Neural cell (in vitro differentiated cells): Measurements from ENCODE around the gene PPP2R2D. TPM values are rescaled to one million over a fixed set of nuclear protein-coding genes. Genes with fewer than 3 reads are reported as not detected.

ENCODE experiments used
- H2AFZ ChIP-seq: fragments of 200-600, 300-800 bp; sonication (generic), shearing (Covaris generic); 2 replicates; pipeline ENCODE4 v1.6.0; 2014; ENCODE audit warnings: low read depth, mild to moderate bottlenecking, antibody characterized with exemption, low read length, moderate library complexity
- H3F3A ChIP-seq: fragments of 200-600 bp; shearing (Covaris generic); 2 replicates; pipeline ENCODE4 v1.6.1; 2016; ENCODE audit warnings: mild to moderate bottlenecking, moderate library complexity, mixed read lengths, antibody characterized with exemption, low read length; ENCODE audit not compliant: insufficient read depth, poor library complexity, severe bottlenecking
- H3K27ac ChIP-seq: fragments of 200-600, 300-800 bp; sonication (generic), shearing (Covaris generic); 2 replicates; pipeline ENCODE4 v1.5.1; 2014; ENCODE audit warnings: mild to moderate bottlenecking, low read length, moderate library complexity
- H3K27me3 ChIP-seq: fragments of 300-800, 200-600 bp; sonication (generic), shearing (Covaris generic); 2 replicates; pipeline ENCODE4 v1.6.0; 2014; ENCODE audit warnings: mild to moderate bottlenecking, low read depth, low read length, moderate library complexity; ENCODE audit not compliant: insufficient read depth
- H3K36me3 ChIP-seq: fragments of 300-800, 200-600 bp; sonication (generic), shearing (Covaris generic); 2 replicates; pipeline ENCODE4 v1.5.1; 2014; ENCODE audit warnings: mild to moderate bottlenecking, antibody characterized with exemption, low read length, moderate library complexity; ENCODE audit not compliant: insufficient read depth
- H3K4me2 ChIP-seq: fragments of 300-800, 200-600 bp; sonication (generic), shearing (Covaris generic); 2 replicates; pipeline ENCODE4 v1.6.0; 2014; ENCODE audit warnings: mild to moderate bottlenecking, low read length
- H3K4me3 ChIP-seq: fragments of 300-800, 200-600 bp; sonication (generic), shearing (Covaris generic); 2 replicates; pipeline ENCODE4 v1.5.1; 2014; ENCODE audit warnings: mild to moderate bottlenecking, low read length, moderate library complexity
- H3K79me2 ChIP-seq: fragments of 200-600 bp; shearing (Covaris generic); replicated peaks from 2 replicates; pipeline ENCODE4 v1.6.0; 2014; ENCODE audit warnings: mild to moderate bottlenecking, low read length, moderate library complexity; ENCODE audit not compliant: insufficient read depth
- H3K9ac ChIP-seq: fragments of 300-800, 200-600 bp; sonication (generic), shearing (Covaris generic); 2 replicates; pipeline ENCODE4 v1.6.1; 2016; ENCODE audit warnings: mild to moderate bottlenecking, low read length, mixed read lengths
- H3K9me2 ChIP-seq: fragments of 200-600 bp; shearing (Covaris generic); 2 replicates; pipeline ENCODE4 v1.6.1; 2016; ENCODE audit warnings: mild to moderate bottlenecking, low read length, mixed read lengths; ENCODE audit not compliant: insufficient read depth
- H3K9me3 ChIP-seq: fragments of 200-600, 300-800 bp; sonication (generic), shearing (Covaris generic); 2 replicates; pipeline ENCODE4 v1.6.1; 2016; ENCODE audit warnings: mild to moderate bottlenecking, mixed run types, low read length, moderate library complexity, mixed read lengths
- H4K20me1 ChIP-seq: fragments of 200-600 bp; shearing (Covaris generic); 2 replicates; pipeline ENCODE4 v1.6.1; 2016; ENCODE audit warnings: mild to moderate bottlenecking, mixed run types; ENCODE audit not compliant: insufficient read depth
- EP300 ChIP-seq: fragments of 450-650 bp; conservative IDR thresholded peaks from 2 replicates; pipeline ENCODE4 v1.6.1; 2014; ENCODE audit warnings: antibody characterized with exemption, mild to moderate bottlenecking, moderate library complexity; ENCODE audit not compliant: poor library complexity, severe bottlenecking
- EZH2 ChIP-seq: fragments of 200-600, 300-800 bp; shearing (Covaris generic), sonication (generic); IDR thresholded peaks from 2 replicates; pipeline ENCODE4 v1.6.1; 2014; ENCODE audit warnings: antibody characterized with exemption, low read length, borderline replicate concordance, mild to moderate bottlenecking; ENCODE audit not compliant: insufficient read depth, poor library complexity, severe bottlenecking
- MXI1 ChIP-seq: fragments of 450-650 bp; conservative IDR thresholded peaks from 2 replicates; pipeline ENCODE4 v1.6.1; 2014; ENCODE audit warnings: antibody characterized with exemption, mild to moderate bottlenecking; ENCODE audit not compliant: poor library complexity, severe bottlenecking
- POLR2AphosphoS5 ChIP-seq: IDR thresholded peaks from 2 replicates; pipeline ENCODE4 v1.6.1; 2012
- RAD21 ChIP-seq: fragments of 450-650 bp; conservative IDR thresholded peaks from 2 replicates; pipeline ENCODE4 v1.6.1; 2014; ENCODE audit warnings: antibody characterized with exemption, mild to moderate bottlenecking, moderate library complexity
- SMC3 ChIP-seq: fragments of 450-650 bp; conservative IDR thresholded peaks from 2 replicates; pipeline ENCODE4 v1.6.1; 2014; ENCODE audit warnings: antibody characterized with exemption, mild to moderate bottlenecking, moderate library complexity; ENCODE audit not compliant: poor library complexity
- TAF1 ChIP-seq: IDR thresholded peaks from 2 replicates; pipeline ENCODE4 v1.6.1; 2012; ENCODE audit warnings: low read depth
- polyA plus RNA-seq: library from polyadenylated mRNA; depleted of rRNA; stranded (reverse); fragments of >200 nt; gene quantifications from 2 replicates; pipeline ENCODE4 v1.2.3, GENCODE V29; 2014
- TF ChIP-seq, protein P1 (sequence below): fragments of 450-650 bp; IDR thresholded peaks from 2 replicates; pipeline ENCODE4 v1.5.1; 2014; ENCODE audit warnings: antibody characterized with exemption, mild to moderate bottlenecking, moderate library complexity; ENCODE audit not compliant: poor library complexity, severe bottlenecking
- TF ChIP-seq, protein P2 (sequence below): IDR thresholded peaks from 2 replicates; pipeline ENCODE4 v1.6.1; 2012; ENCODE audit warnings: borderline replicate concordance

PPP2R2D gene
- polyA plus RNA-seq, 1 donor from 2014 or later, result 71.7 TPM

DNA sequence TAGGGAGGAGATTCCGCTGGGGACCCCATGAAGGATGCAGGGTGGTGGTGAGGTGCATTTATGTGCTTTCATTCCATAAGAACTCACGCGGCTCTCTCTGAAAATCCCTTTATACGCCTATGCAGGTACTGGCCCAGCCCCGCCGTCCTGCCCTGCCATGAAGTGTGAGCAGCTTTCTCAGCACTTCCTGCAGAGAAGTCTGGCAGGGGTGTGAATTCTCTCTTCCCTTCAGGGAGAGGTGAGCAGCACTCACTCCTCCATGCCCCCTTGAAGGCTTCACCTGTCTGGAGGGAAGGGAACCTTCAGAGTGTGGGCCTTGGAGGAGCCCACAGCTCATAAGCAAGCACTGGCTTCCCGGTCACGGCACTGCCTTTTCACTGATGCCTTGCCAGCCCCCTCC lies 34.0 kb downstream of the PPP2R2D start:
- H3K4me3 ChIP-seq, result no peak overlapping the region
- no peaks in the 10 kb centered on the region for H3K36me3 ChIP-seq
- H4K20me1 ChIP-seq, result peaks cover 3% of the 10 kb centered on the region
- H3K27ac ChIP-seq, result no peak overlapping the region
- no peaks in the 10 kb centered on the region for H3K9me3 ChIP-seq
- H3K9me2 ChIP-seq, result no peaks in the 10 kb centered on the region
- H3K4me2 ChIP-seq, result no peak overlapping the region
- no peak overlapping the region for H2AFZ ChIP-seq
- no peaks in the 10 kb centered on the region for H3F3A ChIP-seq
- H3K27me3 ChIP-seq, result no peaks in the 10 kb centered on the region
- H3K9ac ChIP-seq, result no peak overlapping the region
- peaks cover 16% of the 10 kb centered on the region for H3K79me2 ChIP-seq
- TF ChIP-seq SMC3 (no peak), RAD21 (no peak), EZH2 (no peak), POLR2AphosphoS5 (no peak)
- TF ChIP-seq, protein P1, sequence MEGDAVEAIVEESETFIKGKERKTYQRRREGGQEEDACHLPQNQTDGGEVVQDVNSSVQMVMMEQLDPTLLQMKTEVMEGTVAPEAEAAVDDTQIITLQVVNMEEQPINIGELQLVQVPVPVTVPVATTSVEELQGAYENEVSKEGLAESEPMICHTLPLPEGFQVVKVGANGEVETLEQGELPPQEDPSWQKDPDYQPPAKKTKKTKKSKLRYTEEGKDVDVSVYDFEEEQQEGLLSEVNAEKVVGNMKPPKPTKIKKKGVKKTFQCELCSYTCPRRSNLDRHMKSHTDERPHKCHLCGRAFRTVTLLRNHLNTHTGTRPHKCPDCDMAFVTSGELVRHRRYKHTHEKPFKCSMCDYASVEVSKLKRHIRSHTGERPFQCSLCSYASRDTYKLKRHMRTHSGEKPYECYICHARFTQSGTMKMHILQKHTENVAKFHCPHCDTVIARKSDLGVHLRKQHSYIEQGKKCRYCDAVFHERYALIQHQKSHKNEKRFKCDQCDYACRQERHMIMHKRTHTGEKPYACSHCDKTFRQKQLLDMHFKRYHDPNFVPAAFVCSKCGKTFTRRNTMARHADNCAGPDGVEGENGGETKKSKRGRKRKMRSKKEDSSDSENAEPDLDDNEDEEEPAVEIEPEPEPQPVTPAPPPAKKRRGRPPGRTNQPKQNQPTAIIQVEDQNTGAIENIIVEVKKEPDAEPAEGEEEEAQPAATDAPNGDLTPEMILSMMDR, result no peak

DNA sequence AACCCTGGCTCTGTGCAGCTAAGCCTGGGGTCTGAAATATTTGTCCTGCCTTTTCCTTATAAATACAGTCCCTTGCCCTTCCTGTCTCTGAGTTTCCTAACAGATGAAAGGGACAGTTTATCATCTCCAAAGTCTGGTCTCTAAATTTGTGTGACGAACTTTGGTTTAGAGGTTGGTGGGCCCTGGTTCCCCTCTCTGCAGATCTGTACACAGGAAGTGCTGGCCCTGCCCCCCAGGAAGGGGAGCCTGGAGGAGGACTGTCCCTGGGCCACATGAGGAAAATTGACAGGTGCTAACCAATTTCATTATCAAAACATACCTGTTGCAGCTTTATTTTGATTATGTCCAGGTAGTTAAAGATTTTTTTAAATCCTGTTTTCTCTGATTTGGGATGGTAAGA lies 34.5 kb downstream of the PPP2R2D start:
- TF ChIP-seq MXI1 (no peak), RAD21 (no peak), EP300 (no peak), POLR2AphosphoS5 (no peak), TAF1 (no peak), SMC3 (no peak)
- TF ChIP-seq, protein P1, result no peak
- Histone ChIP-seq H4K20me1 (peaks cover 3% of the 10 kb centered on the region), H3K27ac (no peak overlapping the region), H3K79me2 (peaks cover 12% of the 10 kb centered on the region), H3K9me3 (no peaks in the 10 kb centered on the region), H3K9me2 (no peaks in the 10 kb centered on the region), H3K9ac (no peak overlapping the region), H3K27me3 (no peaks in the 10 kb centered on the region), H3K36me3 (peaks cover 1% of the 10 kb centered on the region), H3F3A (no peaks in the 10 kb centered on the region), H2AFZ (no peak overlapping the region), H3K4me2 (no peak overlapping the region), H3K4me3 (no peak overlapping the region)

DNA sequence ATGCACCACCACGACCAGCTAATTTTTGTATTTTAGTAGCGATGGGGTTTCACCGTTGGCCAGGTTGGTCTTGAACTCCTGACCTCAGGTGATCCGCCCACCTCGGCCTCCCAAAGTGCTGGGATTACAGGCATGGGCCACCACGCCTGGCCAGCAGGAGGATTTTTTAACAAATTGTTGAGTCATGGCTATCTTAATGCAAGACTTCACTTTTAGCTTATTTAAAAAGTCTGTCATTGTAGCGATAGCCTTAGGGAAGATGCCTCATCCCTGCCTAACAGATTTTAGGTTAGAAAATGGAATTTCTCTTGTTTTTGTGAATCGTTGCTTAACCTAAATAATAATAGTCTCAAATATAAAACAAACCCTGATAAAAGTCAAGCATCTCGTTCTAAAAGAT lies 35.5 kb downstream of the PPP2R2D start:
- H3K27ac ChIP-seq, result no peak overlapping the region
- no peak for TF ChIP-seq MXI1
- no peak for TF ChIP-seq TAF1
- TF ChIP-seq, protein P1, result no peak
- TF ChIP-seq SMC3, result no peak
- TF ChIP-seq, protein P2, sequence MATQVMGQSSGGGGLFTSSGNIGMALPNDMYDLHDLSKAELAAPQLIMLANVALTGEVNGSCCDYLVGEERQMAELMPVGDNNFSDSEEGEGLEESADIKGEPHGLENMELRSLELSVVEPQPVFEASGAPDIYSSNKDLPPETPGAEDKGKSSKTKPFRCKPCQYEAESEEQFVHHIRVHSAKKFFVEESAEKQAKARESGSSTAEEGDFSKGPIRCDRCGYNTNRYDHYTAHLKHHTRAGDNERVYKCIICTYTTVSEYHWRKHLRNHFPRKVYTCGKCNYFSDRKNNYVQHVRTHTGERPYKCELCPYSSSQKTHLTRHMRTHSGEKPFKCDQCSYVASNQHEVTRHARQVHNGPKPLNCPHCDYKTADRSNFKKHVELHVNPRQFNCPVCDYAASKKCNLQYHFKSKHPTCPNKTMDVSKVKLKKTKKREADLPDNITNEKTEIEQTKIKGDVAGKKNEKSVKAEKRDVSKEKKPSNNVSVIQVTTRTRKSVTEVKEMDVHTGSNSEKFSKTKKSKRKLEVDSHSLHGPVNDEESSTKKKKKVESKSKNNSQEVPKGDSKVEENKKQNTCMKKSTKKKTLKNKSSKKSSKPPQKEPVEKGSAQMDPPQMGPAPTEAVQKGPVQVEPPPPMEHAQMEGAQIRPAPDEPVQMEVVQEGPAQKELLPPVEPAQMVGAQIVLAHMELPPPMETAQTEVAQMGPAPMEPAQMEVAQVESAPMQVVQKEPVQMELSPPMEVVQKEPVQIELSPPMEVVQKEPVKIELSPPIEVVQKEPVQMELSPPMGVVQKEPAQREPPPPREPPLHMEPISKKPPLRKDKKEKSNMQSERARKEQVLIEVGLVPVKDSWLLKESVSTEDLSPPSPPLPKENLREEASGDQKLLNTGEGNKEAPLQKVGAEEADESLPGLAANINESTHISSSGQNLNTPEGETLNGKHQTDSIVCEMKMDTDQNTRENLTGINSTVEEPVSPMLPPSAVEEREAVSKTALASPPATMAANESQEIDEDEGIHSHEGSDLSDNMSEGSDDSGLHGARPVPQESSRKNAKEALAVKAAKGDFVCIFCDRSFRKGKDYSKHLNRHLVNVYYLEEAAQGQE, result no peak
- TF ChIP-seq EP300, result no peak
- no peak for TF ChIP-seq EZH2
- no peak for TF ChIP-seq POLR2AphosphoS5
- TF ChIP-seq RAD21, result no peak
- peaks cover 4% of the 10 kb centered on the region for H3K79me2 ChIP-seq
- no peak overlapping the region for H2AFZ ChIP-seq
- H3K36me3 ChIP-seq, result peaks cover 7% of the 10 kb centered on the region
- H4K20me1 ChIP-seq, result peaks cover 3% of the 10 kb centered on the region
- H3K9me3 ChIP-seq, result no peaks in the 10 kb centered on the region
- H3K4me2 ChIP-seq, result no peak overlapping the region
- no peaks in the 10 kb centered on the region for H3K27me3 ChIP-seq
- H3K9ac ChIP-seq, result no peak overlapping the region
- H3K9me2 ChIP-seq, result no peaks in the 10 kb centered on the region
- H3F3A ChIP-seq, result no peaks in the 10 kb centered on the region
- no peak overlapping the region for H3K4me3 ChIP-seq
